Nephron progenitor cell (in vitro differentiated cells): Measurements from ENCODE around the gene TTLL1.
A peak's percentile ranks its signal among the peaks of the same experiment; 100 is the strongest.
"Not testable (repeated sequence)": the region's sequence is repeated elsewhere in the genome, so short reads cannot be mapped to it uniquely, and the experiment has no call there.

ENCODE experiments used
- DNase-seq: peaks from one replicate; pipeline ENCODE4 v3.0.0; 2021
- H3K27ac Mint-ChIP-seq: 2 replicates; pipeline ENCODE4 v1.8.0; 2021; ENCODE audit warnings: mild to moderate bottlenecking, moderate library complexity, mixed read lengths
- H3K27me3 Mint-ChIP-seq: 2 replicates; pipeline ENCODE4 v1.8.0; 2021; ENCODE audit warnings: mild to moderate bottlenecking, low read depth, mixed read lengths; ENCODE audit not compliant: poor library complexity
- H3K36me3 Mint-ChIP-seq: 2 replicates; pipeline ENCODE4 v1.8.0; 2021; ENCODE audit warnings: low read depth, mixed read lengths
- H3K4me1 Mint-ChIP-seq: 2 replicates; pipeline ENCODE4 v1.8.0; 2021; ENCODE audit warnings: mixed read lengths
- H3K4me3 Mint-ChIP-seq: 2 replicates; pipeline ENCODE4 v1.8.0; 2021; ENCODE audit warnings: mild to moderate bottlenecking, moderate library complexity, mixed read lengths
- H3K9me3 Mint-ChIP-seq: 2 replicates; pipeline ENCODE4 v1.8.0; 2021; ENCODE audit warnings: mild to moderate bottlenecking, moderate library complexity, mixed read lengths
- CTCF ChIP-seq: fragments of 200-600 bp; sonication (generic); IDR thresholded peaks from 2 replicates; pipeline ENCODE4 v1.5.0; 2021; ENCODE audit warnings: antibody characterized with exemption

The TTLL1 gene

GRCh38 chr22:43106302-43106701 lies 17.1 kb upstream of the TTLL1 start:
- no peak for DNase-seq

GRCh38 chr22:43104950-43105349 lies 15.8 kb upstream of the TTLL1 start:
- not testable (repeated sequence) for H3K9me3 Mint-ChIP-seq, DNase-seq, H3K36me3 Mint-ChIP-seq, H3K4me3 Mint-ChIP-seq
- Mint-ChIP-seq H3K27me3 (peaks cover 43% of the 10 kb centered on the region), H3K27ac (peak overlapping the region; percentile 88), H3K4me1 (peaks cover 36% of the 10 kb centered on the region)

More at GRCh38 chr22:43106302-43106701, 17.1 kb upstream of the TTLL1 start:
- no peak overlapping the region for H3K27ac Mint-ChIP-seq
- peaks cover 36% of the 10 kb centered on the region for H3K4me1 Mint-ChIP-seq
- no peak overlapping the region for H3K4me3 Mint-ChIP-seq
- no peaks in the 10 kb centered on the region for H3K9me3 Mint-ChIP-seq
- TF ChIP-seq CTCF = no peak
- H3K36me3 Mint-ChIP-seq = no peaks in the 10 kb centered on the region
- peaks cover 54% of the 10 kb centered on the region for H3K27me3 Mint-ChIP-seq

GRCh38 chr22:43104056-43104625 lies 14.9 kb upstream of the TTLL1 start:
- peak; percentile 31 for DNase-seq
- H3K36me3 Mint-ChIP-seq, H3K9me3 Mint-ChIP-seq, H3K4me3 Mint-ChIP-seq: not testable (repeated sequence)
- peaks cover 36% of the 10 kb centered on the region for H3K4me1 Mint-ChIP-seq
- H3K27ac Mint-ChIP-seq = peak overlapping the region; percentile 83
- peaks cover 36% of the 10 kb centered on the region for H3K27me3 Mint-ChIP-seq

- H3K27me3 Mint-ChIP-seq = peaks cover 12% of the 10 kb centered on the region
- H3K9me3 Mint-ChIP-seq = peaks cover 8% of the 10 kb centered on the region
- H3K27ac Mint-ChIP-seq = peak overlapping the region; percentile 45
- peaks cover 36% of the 10 kb centered on the region for H3K4me1 Mint-ChIP-seq
- H3K36me3 Mint-ChIP-seq = no peaks in the 10 kb centered on the region
- TF ChIP-seq CTCF = no peak
- no peak for DNase-seq
- no peak overlapping the region for H3K4me3 Mint-ChIP-seq
These were observed 12.1 kb upstream of the TTLL1 start for GRCh38 chr22:43101306-43101705.

GRCh38 chr22:43100225-43100624 lies 11.0 kb upstream of the TTLL1 start:
- Mint-ChIP-seq H3K4me1 (peaks cover 35% of the 10 kb centered on the region), H3K9me3 (peaks cover 16% of the 10 kb centered on the region), H3K27ac (no peak overlapping the region), H3K4me3 (no peak overlapping the region), H3K36me3 (peaks cover 6% of the 10 kb centered on the region), H3K27me3 (peaks cover 4% of the 10 kb centered on the region)
- TF ChIP-seq CTCF = no peak
- no peak for DNase-seq

GRCh38 chr22:43099095-43099494 lies 9.9 kb upstream of the TTLL1 start:
- no peak overlapping the region for H3K27ac Mint-ChIP-seq
- H3K36me3 Mint-ChIP-seq = peaks cover 6% of the 10 kb centered on the region

More at GRCh38 chr22:43099095-43099494, 9.9 kb upstream of the TTLL1 start:
- TF ChIP-seq CTCF = no peak
- H3K27me3 Mint-ChIP-seq = peaks cover 4% of the 10 kb centered on the region
- H3K9me3 Mint-ChIP-seq = peaks cover 16% of the 10 kb centered on the region
- H3K4me3 Mint-ChIP-seq = no peak overlapping the region
- H3K4me1 Mint-ChIP-seq = peaks cover 25% of the 10 kb centered on the region
- no peak for DNase-seq
